IMR-90 (cell line): ENCODE measurements around the gene POLR2L. TPM values are rescaled to one million over a fixed set of nuclear protein-coding genes. Genes with fewer than 3 reads are reported as not detected.

Experiments used
- ATAC-seq: fragments of 200-7000 bp; cut with Tn5 transposase; 2 replicates; pipeline ENCODE4 v1.9.1; 2020; ENCODE audit warnings: low read depth, mild to moderate bottlenecking, moderate library complexity
- BruUV-seq: library from RNA; stranded (reverse); fragments of 400-500 nt; replicated peaks from 2 replicates; lab custom pipeline; 2021; lab: Mats Ljungman, UMichigan
- CTCF ChIA-PET: fragments of 300-600 bp; formaldehyde crosslinking; extraction: SDS; loops from one replicate; lab custom pipeline; 2021; ENCODE audit warnings: antibody characterized with exemption; lab: Yijun Ruan, JAX
- POLR2A ChIA-PET: fragments of 300-600 bp; sonication (Branson Sonifier 250); formaldehyde crosslinking; loops from one replicate; lab custom pipeline; 2022; ENCODE audit warnings: antibody characterized with exemption; ENCODE audit not compliant: unreplicated experiment; lab: Charles Lee
- DNase-seq: peaks from one replicate; pipeline ENCODE4 v3.0.0; 2013
- H2AFZ ChIP-seq: replicated peaks from 2 replicates; pipeline ENCODE3; 2013; ENCODE audit warnings: low read length, mild to moderate bottlenecking; ENCODE audit not compliant: poor library complexity
- H2AK5ac ChIP-seq: 2 replicates; pipeline ENCODE4 v1.6.1; 2013; ENCODE audit warnings: low read depth, low read length, inconsistent platforms
- H2AK9ac ChIP-seq: replicated peaks from 2 replicates; pipeline ENCODE3; 2013; ENCODE audit warnings: mild to moderate bottlenecking, low read depth, low read length, moderate library complexity; ENCODE audit not compliant: poor library complexity
- H2BK120ac ChIP-seq: 2 replicates; pipeline ENCODE4 v1.6.1; 2013; ENCODE audit warnings: low read depth, low read length, inconsistent platforms
- H2BK15ac ChIP-seq: 3 replicates; pipeline ENCODE4 v1.6.1; 2013; ENCODE audit warnings: low read depth, low read length, inconsistent platforms
- H2BK20ac ChIP-seq: 2 replicates; pipeline ENCODE4 v1.6.1; 2013; ENCODE audit warnings: low read depth, mild to moderate bottlenecking, inconsistent platforms, low read length, moderate library complexity
- H2BK5ac ChIP-seq: 2 replicates; pipeline ENCODE4 v1.6.1; 2013; ENCODE audit warnings: mild to moderate bottlenecking, low read depth, low read length, inconsistent platforms; ENCODE audit not compliant: poor library complexity, severe bottlenecking
- H3K14ac ChIP-seq: replicated peaks from 2 replicates; pipeline ENCODE4 v1.6.1; 2013; ENCODE audit warnings: low read depth, low read length, inconsistent platforms
- H3K18ac ChIP-seq: 2 replicates; pipeline ENCODE4 v1.6.1; 2013; ENCODE audit warnings: low read depth, low read length, control low read depth
- H3K23ac ChIP-seq: 2 replicates; pipeline ENCODE4 v1.6.1; 2013; ENCODE audit warnings: low read depth, low read length, inconsistent platforms
- H3K27ac ChIP-seq: 2 replicates; pipeline ENCODE4 v1.5.1; 2013; ENCODE audit warnings: mild to moderate bottlenecking, control low read depth, low read length; ENCODE audit not compliant: insufficient read depth
- H3K27me3 ChIP-seq: 2 replicates; pipeline ENCODE4 v1.6.1; 2013; ENCODE audit warnings: low read length; ENCODE audit not compliant: control insufficient read depth, insufficient read depth
- H3K36me3 ChIP-seq: 2 replicates; pipeline ENCODE4 v1.6.1; 2013; ENCODE audit warnings: low read length, mixed read lengths; ENCODE audit not compliant: control insufficient read depth, insufficient read depth
- H3K4ac ChIP-seq: 2 replicates; pipeline ENCODE4 v1.6.1; 2013; ENCODE audit warnings: low read depth, low read length, inconsistent platforms
- H3K4me1 ChIP-seq: 2 replicates; pipeline ENCODE4 v1.6.1; 2013; ENCODE audit warnings: low read length, mixed read lengths; ENCODE audit not compliant: control insufficient read depth, insufficient read depth
- H3K4me2 ChIP-seq: 2 replicates; pipeline ENCODE4 v1.6.1; 2013; ENCODE audit warnings: low read depth, mild to moderate bottlenecking, control low read depth, low read length, moderate library complexity
- H3K4me3 ChIP-seq: 2 replicates; pipeline ENCODE4 v1.5.1; 2013; ENCODE audit warnings: low read depth, mild to moderate bottlenecking, control low read depth, low read length, moderate library complexity; ENCODE audit not compliant: insufficient read depth
- H3K56ac ChIP-seq: 2 replicates; pipeline ENCODE4 v1.6.1; 2013; ENCODE audit warnings: low read length, inconsistent platforms; ENCODE audit not compliant: insufficient read depth; ENCODE audit errors: extremely low read depth
- H3K79me1 ChIP-seq, 2 experiments: 2 replicates each; pipeline ENCODE4 v1.6.1; 2013; ENCODE audit warnings: low read length in 2 of 2, inconsistent platforms in 1 of 2, low read depth in 1 of 2
- H3K9ac ChIP-seq: 2 replicates; pipeline ENCODE4 v1.6.1; 2013; ENCODE audit warnings: low read depth, low read length, control low read depth
- H3K9me1 ChIP-seq: 2 replicates; pipeline ENCODE4 v1.6.1; 2013; ENCODE audit warnings: low read length, inconsistent platforms; ENCODE audit not compliant: insufficient read depth
- H3K9me3 ChIP-seq: 2 replicates; pipeline ENCODE4 v1.6.1; 2013; ENCODE audit warnings: low read length; ENCODE audit not compliant: control insufficient read depth, insufficient read depth
- H4K20me1 ChIP-seq: 2 replicates; pipeline ENCODE4 v1.6.1; 2013; ENCODE audit warnings: low read length, inconsistent platforms; ENCODE audit not compliant: insufficient read depth
- H4K5ac ChIP-seq: 2 replicates; pipeline ENCODE4 v1.6.1; 2013; ENCODE audit warnings: mild to moderate bottlenecking, low read depth, low read length, control low read depth
- H4K8ac ChIP-seq, 2 experiments: 2 replicates each; pipeline ENCODE4 v1.6.1; 2013; ENCODE audit warnings: low read depth in 2 of 2, low read length in 2 of 2, control low read depth in 1 of 2, inconsistent platforms in 1 of 2
- H4K91ac ChIP-seq: 2 replicates; pipeline ENCODE4 v1.6.1; 2013; ENCODE audit warnings: low read depth, low read length, inconsistent platforms; ENCODE audit not compliant: insufficient read depth
- MAFK ChIP-seq: IDR thresholded peaks from 2 replicates; pipeline ENCODE4 v1.6.1; 2012; ENCODE audit warnings: low read depth, low read length, improper control_type of control experiment
- RAD21 ChIP-seq: IDR thresholded peaks from 2 replicates; pipeline ENCODE4 v1.6.1; 2012; ENCODE audit warnings: low read length, improper control_type of control experiment
- RCOR1 ChIP-seq: IDR thresholded peaks from 2 replicates; pipeline ENCODE4 v1.6.1; 2012; ENCODE audit warnings: mild to moderate bottlenecking, low read length, improper control_type of control experiment; ENCODE audit not compliant: insufficient replicate concordance
- WGBS, 2 experiments: methylation state at CpG; one replicate each; pipeline versions ENCODE4 v1.1.5 to v1.1.7; 2013; ENCODE audit warnings: missing lambda C conversion rate in 2 of 2; ENCODE audit not compliant: insufficient read length in 1 of 2; ENCODE audit errors: extremely low coverage in 2 of 2; 5-methylcytosine and 5-hydroxymethylcytosine counted together
- dilution Hi-C: fragments of 300-500 bp; cut with HindIII; formaldehyde crosslinking; loops from one replicate; pipeline ENCODE4 v1.14.3; 2018; ENCODE audit warnings: low sequenced_read_pairs; ENCODE audit not compliant: unreplicated experiment
- in situ Hi-C: fragments of 300-500 bp; cut with MboI; formaldehyde crosslinking; loops from 3 replicates; pipeline ENCODE4 v1.14.3; 2019; ENCODE audit warnings: low sequenced_read_pairs, inconsistent platforms, mixed read lengths
- intact Hi-C: fragments of 100-400 bp; cut with micrococcal nuclease; formaldehyde crosslinking; loops from 2 replicates; pipeline ENCODE4 v1.10.0; 2022
- polyA plus RNA-seq, 3 experiments: library from polyadenylated mRNA; depleted of rRNA; stranded (reverse); fragments of >200 nt; gene quantifications; 2 replicates each; pipeline ENCODE4 v1.2.3, GENCODE V29; 2012; ENCODE audit warnings: low replicate concordance in 1 of 3
- total RNA-seq: library from RNA; depleted of rRNA; stranded (reverse); fragments of >200 nt; gene quantifications from 2 replicates; pipeline ENCODE4 v1.2.3, GENCODE V29; 2012
- TF ChIP-seq, protein P1 (sequence below): fragments of 150-350 bp; IDR thresholded peaks from 2 replicates; pipeline ENCODE4 v1.6.1; 2017; ENCODE audit warnings: mild to moderate bottlenecking, antibody characterized with exemption, low read length, low read depth

The POLR2L gene
- total and polyA plus RNA-seq, 2 of the 4 experiments (the other 2 are of a cell fraction), result 44.4 to 416 TPM

DNA sequence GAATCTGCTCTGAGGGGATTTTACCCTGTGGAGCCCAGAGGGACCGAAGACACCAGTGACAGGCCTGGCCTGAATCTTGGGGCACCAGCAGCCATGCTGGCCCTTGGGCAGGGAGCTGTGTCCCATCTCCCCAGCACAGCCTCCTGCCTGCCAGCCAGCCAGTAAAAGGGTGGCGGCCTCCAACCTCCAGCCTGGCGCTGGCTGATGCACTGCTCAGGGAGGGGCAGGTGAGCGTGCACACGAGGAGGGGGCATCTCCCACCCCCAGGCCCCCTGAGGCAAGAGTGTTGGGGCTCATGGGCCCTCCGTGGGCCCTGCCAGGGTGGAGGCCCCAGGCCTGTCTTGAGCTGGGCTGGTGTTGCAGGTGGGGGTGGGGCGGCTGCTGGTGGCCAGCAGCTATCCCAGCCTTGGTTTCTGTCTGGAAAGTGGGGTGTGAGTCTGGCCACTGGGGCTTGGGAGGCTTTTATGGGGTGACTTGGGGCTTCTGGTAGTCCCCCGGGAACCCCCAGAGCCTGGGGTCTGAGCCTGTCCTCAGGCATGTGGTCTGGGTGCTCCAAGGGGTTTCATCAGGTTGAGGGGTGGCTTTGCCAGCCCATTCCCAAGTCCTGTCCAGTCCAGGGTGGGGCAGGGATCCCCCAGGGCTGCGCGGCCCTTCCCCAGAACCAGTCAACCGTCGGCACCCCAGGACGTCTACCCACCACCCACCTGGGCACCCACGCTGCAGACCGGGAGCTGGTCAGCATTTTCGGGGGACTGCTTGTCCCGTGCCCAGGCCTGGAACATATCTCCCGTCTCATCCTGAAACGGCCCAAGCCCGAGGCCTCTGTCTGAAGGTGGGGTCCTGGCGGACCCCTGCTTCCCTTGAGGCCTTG lies 18.1 kb upstream of the POLR2L start (continued):
- TF ChIP-seq RCOR1 (no peak), MAFK (no peak)

DNA sequence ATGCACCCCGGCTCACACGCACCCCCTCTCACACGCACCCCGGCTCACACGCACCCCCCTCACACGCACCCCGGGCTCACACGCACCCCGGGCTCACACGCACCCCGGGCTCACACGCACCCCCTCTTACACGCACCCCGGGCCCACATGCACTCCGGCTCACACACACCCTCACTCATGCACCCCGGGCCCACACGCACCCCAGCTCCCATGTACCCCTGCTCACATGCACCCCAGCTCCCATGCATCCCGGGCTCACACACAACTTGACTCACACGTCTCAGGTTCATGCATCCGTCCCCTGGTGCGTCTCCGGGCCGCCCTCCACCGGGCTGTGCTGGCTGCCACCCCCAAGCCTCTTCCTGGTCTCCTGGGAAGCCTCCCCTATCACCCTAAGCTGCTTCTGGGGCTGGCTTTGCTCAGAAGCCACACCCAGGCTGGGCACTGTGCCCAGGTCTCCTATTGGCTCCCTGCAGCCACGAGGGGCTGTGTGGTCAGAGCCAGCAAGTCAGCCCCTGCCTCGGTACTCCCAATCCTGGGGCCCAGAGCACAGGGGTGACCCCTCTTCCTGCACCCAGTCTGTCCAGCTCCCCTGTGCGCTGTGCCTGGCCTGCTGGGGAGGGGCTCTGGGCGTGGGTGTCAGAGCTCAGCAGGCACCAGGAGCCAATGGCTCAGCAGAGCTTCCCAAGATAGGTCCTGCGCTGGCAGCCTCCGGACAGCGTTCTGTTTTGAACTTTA lies 17.2 kb upstream of the POLR2L start:
- no peak overlapping the region for H2BK15ac ChIP-seq
- dilution Hi-C loops, result no loop called here
- peaks cover 68% of the 10 kb centered on the region for H4K20me1 ChIP-seq
- H3K27ac ChIP-seq, result 0 out of 2 replicates have a peak overlapping the region, but pooled peaks have one; percentile 1
- no peak overlapping the region for H3K9ac ChIP-seq
- H3K4me1 ChIP-seq, result peaks cover 12% of the 10 kb centered on the region
- H3K4me3 ChIP-seq, result peak overlapping the region; percentile 9; the same call in 1 of the 2 replicates
- no peak overlapping the region for H2BK120ac ChIP-seq
- peak overlapping the region; percentile 47; the same call in 1 of the 2 replicates for H3K4me2 ChIP-seq
- H3K79me1 ChIP-seq, result peaks cover 24 to 83% of the 10 kb centered on the region in 2 experiments
- peaks cover 30% of the 10 kb centered on the region for H3K36me3 ChIP-seq
- H2BK20ac ChIP-seq, result no peak overlapping the region
- no peak overlapping the region for H3K23ac ChIP-seq
- H4K5ac ChIP-seq, result no peak overlapping the region
- 0 out of 2 replicates have a peak overlapping the region, but pooled peaks have one; percentile 2 for H4K91ac ChIP-seq
- intact Hi-C loops, result no loop called here
- 35% methylated on average over 16 of the region's 31 CpGs; no CpG with 5 or more reads in 1 of the 2 experiments for WGBS, 2 experiments
- BruUV-seq, result no TSS peak
- no peak overlapping the region for H3K56ac ChIP-seq
- ATAC-seq (peak; percentile 87), DNase-seq (peak; percentile 85)
- POLR2A ChIA-PET, result interaction anchor here (0.6 to 1.3 kb wide), 2 partner anchors 15 to 724 kb away, joined by 3 to 12 read pairs; no protein-coding TSS in a partner anchor
- in situ Hi-C loops, result no loop called here
- H3K4ac ChIP-seq, result peak overlapping the region; percentile 66; the same call in 1 of the 2 replicates
- no peak overlapping the region for H2BK5ac ChIP-seq
- peak overlapping the region; percentile 80 for H2AK5ac ChIP-seq
- H3K14ac ChIP-seq, result no peak overlapping the region
- TF ChIP-seq, protein P1, sequence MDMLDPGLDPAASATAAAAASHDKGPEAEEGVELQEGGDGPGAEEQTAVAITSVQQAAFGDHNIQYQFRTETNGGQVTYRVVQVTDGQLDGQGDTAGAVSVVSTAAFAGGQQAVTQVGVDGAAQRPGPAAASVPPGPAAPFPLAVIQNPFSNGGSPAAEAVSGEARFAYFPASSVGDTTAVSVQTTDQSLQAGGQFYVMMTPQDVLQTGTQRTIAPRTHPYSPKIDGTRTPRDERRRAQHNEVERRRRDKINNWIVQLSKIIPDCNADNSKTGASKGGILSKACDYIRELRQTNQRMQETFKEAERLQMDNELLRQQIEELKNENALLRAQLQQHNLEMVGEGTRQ, result peak; percentile 97
- no peak for TF ChIP-seq RAD21
- peaks cover 3% of the 10 kb centered on the region; the same call in 1 of the 2 replicates for H3K9me1 ChIP-seq
- no peaks in the 10 kb centered on the region for H3K27me3 ChIP-seq
- peak overlapping the region; percentile 53 for H2AK9ac ChIP-seq
- H3K9me3 ChIP-seq, result no peaks in the 10 kb centered on the region
- CTCF ChIA-PET, result no interaction called here
- no peak overlapping the region for H3K18ac ChIP-seq
- peak overlapping the region; percentile 83 for H2AFZ ChIP-seq
- peak overlapping the region in 1 of 2 experiments; percentile 63; a peak in 1 of 4 replicates for H4K8ac ChIP-seq
